Right cardiac atrium (tissue), 5 donors: ENCODE results near the gene SIGLEC9. TPM values are rescaled to one million over a fixed set of nuclear protein-coding genes. Genes with fewer than 3 reads are reported as not detected.

Source experiments
- ATAC-seq, 2 donors: fragments of 200-7000 bp; cut with Tn5 transposase; one replicate each; pipeline versions ENCODE4 v1.8.0 to v1.9.1; 2020; ENCODE audit warnings: moderate library complexity in 2 of 2, mild to moderate bottlenecking in 1 of 2
- DNase-seq, 3 donors: peaks; one replicate each; pipeline ENCODE4 v3.0.0-alpha.2; 2020
- H3K27ac ChIP-seq: one replicate; pipeline ENCODE4 v1.5.1; 2013; ENCODE audit warnings: mild to moderate bottlenecking, low read length, control low read depth, moderate library complexity
- H3K27me3 ChIP-seq: one replicate; pipeline ENCODE4 v1.6.1; 2013; ENCODE audit not compliant: control insufficient read depth, insufficient read depth
- H3K4me1 ChIP-seq: one replicate; pipeline ENCODE4 v1.6.1; 2013; ENCODE audit warnings: low read length; ENCODE audit not compliant: control insufficient read depth, insufficient read depth
- H3K4me3 ChIP-seq: one replicate; pipeline ENCODE4 v1.5.1; 2013; ENCODE audit warnings: low read length, control low read depth
- H3K9me3 ChIP-seq: one replicate; pipeline ENCODE4 v1.6.1; 2013; ENCODE audit warnings: low read length; ENCODE audit not compliant: control insufficient read depth
- WGBS: extraction: QIAGEN DNeasy Blood & Tissue Kit; methylation state at CpG from one replicate; pipeline ENCODE4 v1.1.7; 2013; 5-methylcytosine and 5-hydroxymethylcytosine counted together
- intact Hi-C, 4 donors: fragments of 100-400 bp; cut with DNase I; formaldehyde crosslinking; loops; one replicate each; pipeline versions ENCODE4 v1.11.0 to v1.14.0; 2022 to 2023
- polyA plus RNA-seq: library from polyadenylated mRNA; stranded (reverse); fragments of 200-250 nt; gene quantifications from one replicate; pipeline ENCODE4 v1.2.3, GENCODE V29; 2013
- total RNA-seq, 4 donors: library from RNA; stranded (reverse); fragmentation: NEBNext Ultra II Directional; extraction: Animal tissue kit (Norgen Biotek cat#: 25700); gene quantifications; one replicate each; pipeline ENCODE4 v1.2.1, GENCODE V29; 2021
- donor health status: healthy with polysubstance abuse.
- donor health status: DM: no; HTN: yes; CAD: no.
- donor health status: DM: no; HTN: no; CAD: no.
- donor health status: DM: no; HTN: yes; CAD: no; lungs with severe emphysema.
- donor health status: DM: yes; HTN: yes; CAD: no.

SIGLEC9 gene
- total and polyA plus RNA-seq, 5 donors, result 1.2 to 6.0 (median 4.1) TPM

GRCh38 chr19:51145916-51146493 is 21.3 kb downstream of the SIGLEC9 start:
- DNase-seq, result no peak
- H3K27ac ChIP-seq, result no peak overlapping the region
- no peaks in the 10 kb centered on the region for H3K9me3 ChIP-seq
- H3K27me3 ChIP-seq, result no peaks in the 10 kb centered on the region
- 70% methylated on average over 4 of the region's 4 CpGs for WGBS
- intact Hi-C loops, result no loop called here
- ATAC-seq, result no peak
- no peaks in the 10 kb centered on the region for H3K4me1 ChIP-seq
- H3K4me3 ChIP-seq, result no peak overlapping the region

- no peak for DNase-seq
- intact Hi-C loops, result no loop called here
- H3K4me1 ChIP-seq, result no peaks in the 10 kb centered on the region
- no peak overlapping the region for H3K4me3 ChIP-seq
- 81% methylated on average over 7 of the region's 7 CpGs for WGBS
- no peak overlapping the region for H3K27ac ChIP-seq
- no peak for ATAC-seq
- H3K9me3 ChIP-seq, result no peaks in the 10 kb centered on the region
- no peaks in the 10 kb centered on the region for H3K27me3 ChIP-seq
These were observed 22.0 kb downstream of the SIGLEC9 start for GRCh38 chr19:51146751-51147150.

- H3K4me1 ChIP-seq, result no peaks in the 10 kb centered on the region
- peak in 1 of 2 donors; percentile 32 for ATAC-seq
- no peaks in the 10 kb centered on the region for H3K9me3 ChIP-seq
- no peaks in the 10 kb centered on the region for H3K27me3 ChIP-seq
- WGBS, result 21% methylated on average over 1 of the region's 1 CpG
- DNase-seq, result no peak
- no peak overlapping the region for H3K4me3 ChIP-seq
- H3K27ac ChIP-seq, result no peak overlapping the region
- intact Hi-C loops, result no loop called here
These were observed 23.0 kb downstream of the SIGLEC9 start for GRCh38 chr19:51147663-51148062.

GRCh38 chr19:51148580-51148979 is 23.9 kb downstream of the SIGLEC9 start:
- H3K4me1 ChIP-seq, result no peaks in the 10 kb centered on the region
- DNase-seq (no peak), ATAC-seq (no peak)
- H3K27ac ChIP-seq, result no peak overlapping the region
- intact Hi-C loops, result no loop called here
- H3K4me3 ChIP-seq, result no peak overlapping the region
- H3K9me3 ChIP-seq, result no peaks in the 10 kb centered on the region
- H3K27me3 ChIP-seq, result no peaks in the 10 kb centered on the region
- 70% methylated on average over 3 of the region's 3 CpGs for WGBS

GRCh38 chr19:51150627-51151026 is 25.9 kb downstream of the SIGLEC9 start:
- Histone ChIP-seq H3K27ac (no peak overlapping the region), H3K4me3 (no peak overlapping the region), H3K4me1 (no peaks in the 10 kb centered on the region), H3K27me3 (no peaks in the 10 kb centered on the region), H3K9me3 (no peaks in the 10 kb centered on the region)
- no peak for DNase-seq
- peak in 1 of 2 donors; percentile 69 for ATAC-seq
- intact Hi-C loops, result no loop called here
- 44% methylated on average over 3 of the region's 3 CpGs for WGBS

- no peaks in the 10 kb centered on the region for H3K4me1 ChIP-seq
- no peaks in the 10 kb centered on the region for H3K9me3 ChIP-seq
- ATAC-seq (no peak), DNase-seq (no peak)
- no peak overlapping the region for H3K27ac ChIP-seq
- H3K4me3 ChIP-seq, result no peak overlapping the region
- WGBS, result 50% methylated on average over 2 of the region's 2 CpGs
- H3K27me3 ChIP-seq, result no peaks in the 10 kb centered on the region
- intact Hi-C loops, result no loop called here
These were observed 32.0 kb downstream of the SIGLEC9 start for GRCh38 chr19:51156710-51157109.

GRCh38 chr19:51157265-51157664 is 32.6 kb downstream of the SIGLEC9 start:
- Histone ChIP-seq H3K27ac (no peak overlapping the region), H3K4me3 (no peak overlapping the region), H3K4me1 (no peaks in the 10 kb centered on the region), H3K27me3 (no peaks in the 10 kb centered on the region), H3K9me3 (no peaks in the 10 kb centered on the region)
- no peak for DNase-seq
- intact Hi-C loops, result no loop called here
- no peak for ATAC-seq
- 40% methylated on average over 2 of the region's 2 CpGs for WGBS

GRCh38 chr19:51158474-51159129 is 33.9 kb downstream of the SIGLEC9 start:
- Histone ChIP-seq H3K4me3 (no peak overlapping the region), H3K9me3 (no peaks in the 10 kb centered on the region), H3K27me3 (no peaks in the 10 kb centered on the region), H3K27ac (no peak overlapping the region), H3K4me1 (no peaks in the 10 kb centered on the region)
- peak; percentile 48 to 82 (median 78) for DNase-seq
- 37% methylated on average over 7 of the region's 7 CpGs for WGBS
- intact Hi-C loops, result no loop called here
- ATAC-seq, result peak; percentile 43 to 47

- WGBS, result 78% methylated on average over 4 of the region's 4 CpGs
- Histone ChIP-seq H3K4me1 (no peaks in the 10 kb centered on the region), H3K4me3 (no peak overlapping the region), H3K27ac (no peak overlapping the region), H3K27me3 (no peaks in the 10 kb centered on the region), H3K9me3 (no peaks in the 10 kb centered on the region)
- DNase-seq (no peak), ATAC-seq (no peak)
- intact Hi-C loops, result loop anchor here in 1 of 4 donors (10.0 kb wide), 1 partner anchor 135 kb away; the partner anchor contains the start of gene KLK11
These were observed 35.0 kb downstream of the SIGLEC9 start for GRCh38 chr19:51159656-51160055.

- DNase-seq (no peak), ATAC-seq (no peak)
- Histone ChIP-seq H3K9me3 (no peaks in the 10 kb centered on the region), H3K27ac (no peak overlapping the region), H3K4me3 (no peak overlapping the region), H3K27me3 (no peaks in the 10 kb centered on the region), H3K4me1 (no peaks in the 10 kb centered on the region)
- WGBS, result 82% methylated on average over 1 of the region's 1 CpG
- intact Hi-C loops, result loop anchor here in 1 of 4 donors (10.0 kb wide), 1 partner anchor 136 kb away; the partner anchor contains the start of gene KLK11
These were observed 36.6 kb downstream of the SIGLEC9 start for GRCh38 chr19:51161266-51161665.

GRCh38 chr19:51161867-51162496 is 37.3 kb downstream of the SIGLEC9 start:
- Histone ChIP-seq H3K27ac (no peak overlapping the region), H3K27me3 (no peaks in the 10 kb centered on the region), H3K4me3 (no peak overlapping the region), H3K4me1 (no peaks in the 10 kb centered on the region), H3K9me3 (no peaks in the 10 kb centered on the region)
- WGBS, result 86% methylated on average over 4 of the region's 4 CpGs
- intact Hi-C loops, result loop anchor here in 1 of 4 donors (10.0 kb wide), 1 partner anchor 137 kb away; the partner anchor contains the start of gene KLK11
- DNase-seq, result no peak
- no peak for ATAC-seq
